SK-N-SH (cell line): ENCODE measurements around the gene MRGPRG. TPM values are rescaled to one million over a fixed set of nuclear protein-coding genes. Genes with fewer than 3 reads are reported as not detected.

Source experiments
- CTCF ChIA-PET: fragments of 300-600, 350-600 bp; formaldehyde crosslinking; extraction: SDS; loops from one replicate; lab custom pipeline; 2021; lab: Yijun Ruan, JAX
- POLR2A ChIA-PET: fragments of 350-600 bp; sonication (Branson Sonifier 250); formaldehyde crosslinking; extraction: SDS; loops from one replicate; lab custom pipeline; 2020; ENCODE audit warnings: antibody characterized with exemption, inconsistent platforms; lab: Yijun Ruan, JAX
- DNase-seq: peaks from one replicate; pipeline ENCODE4 v3.0.0; 2012
- H2AFZ ChIP-seq: fragments of 200-600 bp; sonication (generic); 2 replicates; pipeline ENCODE4 v1.8.1; 2016; ENCODE audit warnings: antibody characterized with exemption, mild to moderate bottlenecking, low read depth
- H3F3A ChIP-seq: fragments of 200-600 bp; sonication (generic); replicated peaks from 2 replicates; pipeline ENCODE3; 2016; ENCODE audit warnings: antibody characterized with exemption, mild to moderate bottlenecking; ENCODE audit not compliant: insufficient read depth
- H3K27ac ChIP-seq, 2 experiments: fragments of 200-500 bp in 1 of 2; fragments of 200-600 bp in 1 of 2; sonication (Bioruptor generic) in 1 of 2; sonication (generic), shearing (Covaris generic) in 1 of 2; 2 replicates each; pipeline versions ENCODE4 v1.5.1 to v1.6.1; 2014 to 2016; ENCODE audit warnings: low read depth in 2 of 2, inconsistent platforms in 1 of 2, low read length in 1 of 2, mild to moderate bottlenecking in 1 of 2, mixed read lengths in 1 of 2
- H3K27me3 ChIP-seq: fragments of 200-600 bp; sonication (generic), shearing (Covaris generic); 2 replicates; pipeline ENCODE4 v1.6.1; 2016; ENCODE audit warnings: mixed run types; ENCODE audit not compliant: insufficient read depth
- H3K36me3 ChIP-seq, 2 experiments: fragments of 200-500 bp in 1 of 2; fragments of 200-600 bp in 1 of 2; sonication (Bioruptor generic) in 1 of 2; sonication (generic) in 1 of 2; replicated peaks in 1 of 2; 2 replicates each; pipeline versions ENCODE3 to v1.5.1; 2014 to 2016; ENCODE audit warnings: low read length in 1 of 2, mild to moderate bottlenecking in 1 of 2; ENCODE audit not compliant: insufficient read depth in 2 of 2, control insufficient read depth in 1 of 2
- H3K4me1 ChIP-seq, 2 experiments: fragments of 200-500 bp in 1 of 2; fragments of 200-600 bp in 1 of 2; sonication (Bioruptor generic) in 1 of 2; sonication (generic), shearing (Covaris generic) in 1 of 2; 2 replicates each; pipeline versions ENCODE4 v1.5.1 to v1.6.1; 2014 to 2016; ENCODE audit warnings: low read depth in 1 of 2, low read length in 1 of 2, mixed run types in 1 of 2; ENCODE audit not compliant: insufficient read depth in 2 of 2, control insufficient read depth in 1 of 2
- H3K4me2 ChIP-seq: fragments of 200-600 bp; sonication (generic), shearing (Covaris generic); 2 replicates; pipeline ENCODE4 v1.6.1; 2017; ENCODE audit warnings: mixed run types
- H3K4me3 ChIP-seq, 2 experiments: fragments of 200-500 bp in 1 of 2; fragments of 200-600 bp in 1 of 2; sonication (Bioruptor generic) in 1 of 2; sonication (generic), shearing (Covaris generic) in 1 of 2; 2 replicates each; pipeline versions ENCODE4 v1.5.1 to v1.8.1; 2014 to 2016; ENCODE audit warnings: low read depth in 2 of 2, inconsistent platforms in 1 of 2, low read length in 1 of 2, mild to moderate bottlenecking in 1 of 2, mixed read lengths in 1 of 2, moderate library complexity in 1 of 2
- H3K79me2 ChIP-seq: fragments of 200-600 bp; sonication (generic); 2 replicates; pipeline ENCODE4 v1.8.1; 2017; ENCODE audit warnings: mild to moderate bottlenecking; ENCODE audit not compliant: insufficient read depth
- H3K9ac ChIP-seq: fragments of 200-600 bp; sonication (generic); 2 replicates; pipeline ENCODE4 v1.6.1; 2017; ENCODE audit warnings: mixed run types
- H3K9me2 ChIP-seq: fragments of 200-600 bp; sonication (generic); 2 replicates; pipeline ENCODE4 v1.6.1; 2017; ENCODE audit warnings: mixed run types
- H3K9me3 ChIP-seq: fragments of 200-600 bp; sonication (generic); 2 replicates; pipeline ENCODE4 v1.6.1; 2017; ENCODE audit warnings: mixed run types, mild to moderate bottlenecking, moderate library complexity
- H4K20me1 ChIP-seq: fragments of 200-600 bp; sonication (generic); 2 replicates; pipeline ENCODE4 v1.6.1; 2017; ENCODE audit warnings: mild to moderate bottlenecking, mixed run types; ENCODE audit not compliant: insufficient read depth
- CHD2 ChIP-seq: fragments of 150-350 bp; IDR thresholded peaks from 2 replicates; pipeline ENCODE4 v1.6.1; 2018; ENCODE audit warnings: low read length; ENCODE audit not compliant: partially characterized antibody
- EZH2phosphoT487 ChIP-seq: fragments of 200-600 bp; sonication (generic); IDR thresholded peaks from 2 replicates; pipeline ENCODE4 v1.6.1; 2017; ENCODE audit warnings: low read depth, mixed run types, mild to moderate bottlenecking, antibody characterized with exemption, moderate library complexity, borderline replicate concordance
- GATA2 ChIP-seq: sonication (generic); formaldehyde crosslinking; IDR thresholded peaks from 2 replicates; pipeline ENCODE4 v1.5.0; 2020; ENCODE audit warnings: mild to moderate bottlenecking, missing genetic modification reagents
- NFIC ChIP-seq: IDR thresholded peaks from 2 replicates; pipeline ENCODE4 v1.4.0; 2012; ENCODE audit warnings: borderline replicate concordance
- NRF1 ChIP-seq: IDR thresholded peaks from 2 replicates; pipeline ENCODE4 v1.6.1; 2012; ENCODE audit warnings: low read depth, mild to moderate bottlenecking, low read length
- PBX3 ChIP-seq: IDR thresholded peaks from 2 replicates; pipeline ENCODE4; 2012
- REST ChIP-seq: IDR thresholded peaks from 2 replicates; pipeline ENCODE4 v1.6.1; 2012; ENCODE audit warnings: mild to moderate bottlenecking, low read depth, low read length, moderate library complexity
- SIN3A ChIP-seq: IDR thresholded peaks from 2 replicates; pipeline ENCODE4 v1.6.1; 2012; ENCODE audit warnings: low read depth, mild to moderate bottlenecking, low read length, moderate library complexity, borderline replicate concordance
- TEAD4 ChIP-seq: IDR thresholded peaks from 2 replicates; pipeline ENCODE4 v1.4.0; 2012; ENCODE audit warnings: mild to moderate bottlenecking, borderline replicate concordance; ENCODE audit not compliant: insufficient read depth
- USF2 ChIP-seq: fragments of 150-350 bp; IDR thresholded peaks from 2 replicates; pipeline ENCODE4 v1.6.1; 2017; ENCODE audit warnings: antibody characterized with exemption, low read length, low read depth, borderline replicate concordance
- YY1 ChIP-seq: IDR thresholded peaks from 2 replicates; pipeline ENCODE4 v1.4.0; 2012; ENCODE audit warnings: low read depth, mild to moderate bottlenecking
- WGBS: methylation state at CpG from one replicate; pipeline ENCODE4 v1.1.6; 2017; ENCODE audit warnings: low lambda C conversion rate; 5-methylcytosine and 5-hydroxymethylcytosine counted together
- polyA plus RNA-seq, 3 experiments: library from polyadenylated mRNA; depleted of rRNA; stranded (reverse); fragments of >200 nt; gene quantifications; 2 replicates each; pipeline ENCODE4 v1.2.3, GENCODE V29; 2012
- TF ChIP-seq, protein P1 (sequence below): fragments of 200-600 bp; sonication (generic); IDR thresholded peaks from 2 replicates; pipeline ENCODE4 v1.6.1; 2017; ENCODE audit warnings: antibody characterized with exemption, mild to moderate bottlenecking, moderate library complexity
- TF ChIP-seq, protein P2 (sequence below): IDR thresholded peaks from 2 replicates; pipeline ENCODE4 v1.4.0; 2012; ENCODE audit warnings: low read depth, borderline replicate concordance

MRGPRG gene
- polyA plus RNA-seq, 1 of the 3 experiments (the other 2 are of a cell fraction): not detected

GRCh38 chr11:3195251-3196160 is 23.1 kb downstream of the MRGPRG start:
- no peaks in the 10 kb centered on the region for H3K36me3 ChIP-seq
- no peaks in the 10 kb centered on the region for H3K27me3 ChIP-seq
- H3K9ac ChIP-seq: no peak overlapping the region
- TF ChIP-seq YY1 (no peak), SIN3A (no peak), USF2 (no peak), REST (no peak), PBX3 (no peak), EZH2phosphoT487 (no peak), NFIC (no peak), CHD2 (no peak), GATA2 (CRISPR knock-in tag) (no peak), TEAD4 (no peak), NRF1 (no peak)
- TF ChIP-seq, protein P1, sequence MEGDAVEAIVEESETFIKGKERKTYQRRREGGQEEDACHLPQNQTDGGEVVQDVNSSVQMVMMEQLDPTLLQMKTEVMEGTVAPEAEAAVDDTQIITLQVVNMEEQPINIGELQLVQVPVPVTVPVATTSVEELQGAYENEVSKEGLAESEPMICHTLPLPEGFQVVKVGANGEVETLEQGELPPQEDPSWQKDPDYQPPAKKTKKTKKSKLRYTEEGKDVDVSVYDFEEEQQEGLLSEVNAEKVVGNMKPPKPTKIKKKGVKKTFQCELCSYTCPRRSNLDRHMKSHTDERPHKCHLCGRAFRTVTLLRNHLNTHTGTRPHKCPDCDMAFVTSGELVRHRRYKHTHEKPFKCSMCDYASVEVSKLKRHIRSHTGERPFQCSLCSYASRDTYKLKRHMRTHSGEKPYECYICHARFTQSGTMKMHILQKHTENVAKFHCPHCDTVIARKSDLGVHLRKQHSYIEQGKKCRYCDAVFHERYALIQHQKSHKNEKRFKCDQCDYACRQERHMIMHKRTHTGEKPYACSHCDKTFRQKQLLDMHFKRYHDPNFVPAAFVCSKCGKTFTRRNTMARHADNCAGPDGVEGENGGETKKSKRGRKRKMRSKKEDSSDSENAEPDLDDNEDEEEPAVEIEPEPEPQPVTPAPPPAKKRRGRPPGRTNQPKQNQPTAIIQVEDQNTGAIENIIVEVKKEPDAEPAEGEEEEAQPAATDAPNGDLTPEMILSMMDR: no peak
- TF ChIP-seq, protein P2, sequence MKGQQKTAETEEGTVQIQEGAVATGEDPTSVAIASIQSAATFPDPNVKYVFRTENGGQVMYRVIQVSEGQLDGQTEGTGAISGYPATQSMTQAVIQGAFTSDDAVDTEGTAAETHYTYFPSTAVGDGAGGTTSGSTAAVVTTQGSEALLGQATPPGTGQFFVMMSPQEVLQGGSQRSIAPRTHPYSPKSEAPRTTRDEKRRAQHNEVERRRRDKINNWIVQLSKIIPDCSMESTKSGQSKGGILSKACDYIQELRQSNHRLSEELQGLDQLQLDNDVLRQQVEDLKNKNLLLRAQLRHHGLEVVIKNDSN: no peak
- DNase-seq: no peak
- ChIA-PET POLR2A (no interaction called here), CTCF (interaction anchor here (0.7 to 2.6 kb wide), 12 partner anchors 8 to 158 kb away, joined by 3 to 10 read pairs (median 4); no protein-coding TSS in a partner anchor)
- WGBS: 61% methylated on average over 11 of the region's 22 CpGs
- no peaks in the 10 kb centered on the region for H3F3A ChIP-seq
- no peaks in the 10 kb centered on the region for H3K9me2 ChIP-seq
- peaks cover 0 to 13% of the 10 kb centered on the region in 2 experiments; a peak in 1 of 4 replicates for H3K4me1 ChIP-seq
- H3K4me3 ChIP-seq: no peak overlapping the region
- H4K20me1 ChIP-seq: no peaks in the 10 kb centered on the region
- no peak overlapping the region; a peak in 1 of 4 replicates for H3K27ac ChIP-seq
- H3K9me3 ChIP-seq: no peaks in the 10 kb centered on the region
- H2AFZ ChIP-seq: no peak overlapping the region
- no peak overlapping the region for H3K4me2 ChIP-seq
- H3K79me2 ChIP-seq: no peaks in the 10 kb centered on the region
